ENCODE data around the gene PHYKPL. TPM values are rescaled to one million over a fixed set of nuclear protein-coding genes. Genes with fewer than 3 reads are reported as not detected.

Gene PHYKPL
- total RNA-seq, 1 experiment from 2014 or later: 41.7 TPM

GRCh38 chr5:178265746-178266145 lies 33.1 kb upstream of the PHYKPL start (continued):
- TF ChIP-seq PREB (CRISPR knock-in tag; IDR thresholded peaks at IDR 0.05; ENCODE audit: borderline replicate concordance) (no peak), PRRX2 (CRISPR knock-in tag; IDR thresholded peaks at IDR 0.05) (no peak), ETV6 (CRISPR knock-in tag; IDR thresholded peaks at IDR 0.05) (no peak), E2F5 (CRISPR knock-in tag; IDR thresholded peaks at IDR 0.05) (no peak), IRF1 (CRISPR knock-in tag; IDR thresholded peaks at IDR 0.05) (no peak), GABPB1 (CRISPR knock-in tag; IDR thresholded peaks at IDR 0.05) (no peak), ATF1 (CRISPR knock-in tag; IDR thresholded peaks at IDR 0.05) (no peak), NFYB (CRISPR knock-in tag; conservative IDR thresholded peaks at IDR 0.05; ENCODE audit: low read depth) (no peak)

- no peak for DNase-seq (ENCODE audit: low spot score)
- H3K27me3 Mint-ChIP-seq (ENCODE audit: low read depth): peaks cover 5% of the 10 kb centered on the region; the same call in 1 of the 2 replicates
- no peaks in the 10 kb centered on the region for H3K4me1 Mint-ChIP-seq
- no peak for TF ChIP-seq ATF2 (CRISPR knock-in tag; IDR thresholded peaks at IDR 0.05; ENCODE audit: borderline replicate concordance, low read depth)
- TF ChIP-seq CDX4 (CRISPR knock-in tag; IDR thresholded peaks at IDR 0.05; ENCODE audit: borderline replicate concordance): no peak
- TF ChIP-seq SMAD4 (CRISPR knock-in tag; IDR thresholded peaks at IDR 0.05): no peak
- TF ChIP-seq SOX15 (CRISPR knock-in tag; IDR thresholded peaks at IDR 0.05): no peak
- no peak for TF ChIP-seq ELF4 (CRISPR knock-in tag; IDR thresholded peaks at IDR 0.05; ENCODE audit: low read depth)
- H3K27ac Mint-ChIP-seq: no peak overlapping the region
- no peak overlapping the region for H3K4me3 Mint-ChIP-seq
- CTCF ChIA-PET: no interaction called here
- peaks cover 13% of the 10 kb centered on the region for H3K9me3 Mint-ChIP-seq
- POLR2A ChIA-PET: no interaction called here
- no peak for ATAC-seq
- no peaks in the 10 kb centered on the region; the same call in 1 of the 2 replicates for H3K36me3 Mint-ChIP-seq
Measured at GRCh38 chr5:178264044-178264443, 31.4 kb upstream of the PHYKPL start.

- H3K27me3 Mint-ChIP-seq (ENCODE audit: low read depth): peaks cover 5% of the 10 kb centered on the region; the same call in 1 of the 2 replicates
- peaks cover 13% of the 10 kb centered on the region for H3K9me3 Mint-ChIP-seq
- CTCF ChIA-PET: no interaction called here
- DNase-seq (ENCODE audit: low spot score): no peak
- TF ChIP-seq MXD4 (CRISPR knock-in tag; IDR thresholded peaks at IDR 0.05; ENCODE audit: borderline replicate concordance) (no peak), ZNF396 (CRISPR knock-in tag; IDR thresholded peaks at IDR 0.05; ENCODE audit: borderline replicate concordance) (no peak), ZNF532 (CRISPR knock-in tag; IDR thresholded peaks at IDR 0.05; ENCODE audit: borderline replicate concordance) (no peak), E2F4 (CRISPR knock-in tag; IDR thresholded peaks at IDR 0.05; ENCODE audit: borderline replicate concordance, low read depth) (no peak)
- H3K27ac Mint-ChIP-seq: no peak overlapping the region
- H3K4me3 Mint-ChIP-seq: no peak overlapping the region
- H3K4me1 Mint-ChIP-seq: no peaks in the 10 kb centered on the region
- POLR2A ChIA-PET: interaction anchor here (1.0 kb wide), 1 partner anchor 9 kb away, joined by 3 read pairs; no protein-coding TSS in a partner anchor
- ATAC-seq: no peak
- no peaks in the 10 kb centered on the region; the same call in 1 of the 2 replicates for H3K36me3 Mint-ChIP-seq
Measured at GRCh38 chr5:178261666-178262600, 29.3 kb upstream of the PHYKPL start.

All from WTC11 (cell line).